Measurements from ENCODE around the gene NCOA4. TPM values are rescaled to one million over a fixed set of nuclear protein-coding genes. Genes with fewer than 3 reads are reported as not detected.

NCOA4 gene
- total RNA-seq: 10 to 100 TPM; 60.2 to 80.1 TPM

GRCh38 chr10:46030091-46030937 is at the start of gene NCOA4:
TSS of gene NCOA4 (minus strand) at chr10:46030623. CDS start at chr10:46016680, 13,943 bp downstream.
- Histone ChIP-seq H3K4me3 (peak within 1 kb of the TSS; percentile 70 to 89), H3K36me3 (replicated peaks in 1 of 2; ENCODE audit: insufficient read depth in 1 of 2, low read depth in 2 of 2) (no peaks in the 10 kb centered on the region), H3K4me1 (peaks cover 58% of the 10 kb centered on the region), H3K27me3 (no peaks in the 10 kb centered on the region), H3K9me3 (no peaks in the 10 kb centered on the region), H3K27ac (peak within 1 kb of the TSS; percentile 67 to 94 (median 92))
- intact Hi-C loops (cut with DNase I): no loop called here
- ATAC-seq (peak; percentile 95), DNase-seq (peak; percentile 98 to 99 (median 98))
- 1 to 2% methylated on average over 43 to 59 of the region's 59 CpGs for WGBS, 2 donors
- TF ChIP-seq POLR2A (IDR thresholded peaks at IDR 0.05) (peak; percentile 56 to 90 (median 90)), CTCF (IDR thresholded peaks at IDR 0.05) (peak; percentile 51 to 83 (median 79))

- 38 to 41% methylated on average over 4 of the region's 4 CpGs for WGBS, 2 donors
- DNase-seq (no peak), ATAC-seq (no peak)
- no peaks in the 10 kb centered on the region for H3K36me3 ChIP-seq (replicated peaks in 1 of 2; ENCODE audit: insufficient read depth in 1 of 2, low read depth in 2 of 2)
- intact Hi-C loops (cut with DNase I): no loop called here
- no peaks in the 10 kb centered on the region for H3K9me3 ChIP-seq
- H3K4me1 ChIP-seq: no peaks in the 10 kb centered on the region
- no peaks in the 10 kb centered on the region for H3K27me3 ChIP-seq
- no peak for TF ChIP-seq POLR2A (IDR thresholded peaks at IDR 0.05)
- no peak for TF ChIP-seq CTCF (IDR thresholded peaks at IDR 0.05)
- no peak overlapping the region for H3K4me3 ChIP-seq
- H3K27ac ChIP-seq: no peak overlapping the region
Measured at GRCh38 chr10:46079831-46080585, 49.6 kb upstream of the NCOA4 start.

GRCh38 chr10:46077731-46078413 is 47.4 kb upstream of the NCOA4 start:
- 69 to 73% methylated on average over 5 of the region's 5 CpGs for WGBS, 2 donors
- Histone ChIP-seq H3K4me1 (no peaks in the 10 kb centered on the region), H3K9me3 (no peaks in the 10 kb centered on the region), H3K27ac (no peak overlapping the region), H3K27me3 (no peaks in the 10 kb centered on the region), H3K36me3 (replicated peaks in 1 of 2; ENCODE audit: insufficient read depth in 1 of 2, low read depth in 2 of 2) (no peaks in the 10 kb centered on the region), H3K4me3 (no peak overlapping the region)
- TF ChIP-seq CTCF (IDR thresholded peaks at IDR 0.05) (no peak), POLR2A (IDR thresholded peaks at IDR 0.05) (no peak)
- no peak for ATAC-seq
- DNase-seq: no peak
- intact Hi-C loops (cut with DNase I): no loop called here

GRCh38 chr10:46077141-46077554 is 46.7 kb upstream of the NCOA4 start:
- no peak overlapping the region for H3K27ac ChIP-seq
- intact Hi-C loops (cut with DNase I): no loop called here
- H3K9me3 ChIP-seq: no peaks in the 10 kb centered on the region
- no peaks in the 10 kb centered on the region for H3K4me1 ChIP-seq
- DNase-seq (no peak), ATAC-seq (no peak)
- H3K4me3 ChIP-seq: no peak overlapping the region
- H3K36me3 ChIP-seq (replicated peaks in 1 of 2; ENCODE audit: insufficient read depth in 1 of 2, low read depth in 2 of 2): no peaks in the 10 kb centered on the region
- no peaks in the 10 kb centered on the region for H3K27me3 ChIP-seq
- TF ChIP-seq POLR2A (IDR thresholded peaks at IDR 0.05) (no peak), CTCF (IDR thresholded peaks at IDR 0.05) (no peak)
- WGBS, 2 donors: 54 to 61% methylated on average over 4 of the region's 4 CpGs

All from body of pancreas (tissue), 4 donors.